Right ventricle myocardium inferior (tissue), 1 donor: ENCODE measurements around the gene KRT31. TPM values are rescaled to one million over a fixed set of nuclear protein-coding genes. Genes with fewer than 3 reads are reported as not detected.
"Not testable (repeated sequence)": the region's sequence is repeated elsewhere in the genome, so short reads cannot be mapped to it uniquely, and the experiment has no call there.

Source experiments
- ATAC-seq: fragments of 200-7000 bp; cut with Tn5 transposase; one replicate; pipeline ENCODE4 v1.9.1; 2020; ENCODE audit warnings: mild to moderate bottlenecking, moderate library complexity
- DNase-seq: peaks from one replicate; pipeline ENCODE4 v3.0.0; 2021; ENCODE audit errors: missing footprints
- intact Hi-C: fragments of 100-400 bp; cut with DNase I; formaldehyde crosslinking; loops from one replicate; pipeline ENCODE4 v1.11.0; 2022
- long read RNA-seq: library from polyadenylated mRNA; unstranded; transcript quantifications from one replicate; pipeline ENCODE4 v2.0.0, GENCODE V29; 2021
- total RNA-seq: library from RNA; stranded (reverse); fragmentation: NEBNext Ultra II Directional; extraction: Animal tissue kit (Norgen Biotek cat#: 25700); gene quantifications from one replicate; pipeline ENCODE4 v1.2.1, GENCODE V29; 2021
- donor health status: DM: no; HTN: yes; CAD: no; lungs with severe emphysema.

The KRT31 gene
- not detected for total RNA-seq
- long read RNA-seq: 0 reads

- no peak for ATAC-seq
- intact Hi-C loops: no loop called here
- no peak for DNase-seq
Measured at GRCh38 chr17:41396996-41397660, at the start of gene KRT31. KRT31 (minus strand) TSS chr17:41397608; CDS start chr17:41397539, 69 bp downstream.

GRCh38 chr17:41446806-41447205, 49.4 kb upstream of the KRT31 start:
- intact Hi-C loops: no loop called here
- DNase-seq: no peak
- ATAC-seq: no peak

- intact Hi-C loops: no loop called here
- no peak for ATAC-seq
- DNase-seq: no peak
Measured at GRCh38 chr17:41444640-41445039, 47.2 kb upstream of the KRT31 start.

GRCh38 chr17:41444186-41444585, 46.8 kb upstream of the KRT31 start:
- intact Hi-C loops: no loop called here
- no peak for ATAC-seq
- DNase-seq: no peak

GRCh38 chr17:41442739-41443138, 45.3 kb upstream of the KRT31 start:
- DNase-seq: no peak
- ATAC-seq: no peak
- intact Hi-C loops: no loop called here

DNA sequence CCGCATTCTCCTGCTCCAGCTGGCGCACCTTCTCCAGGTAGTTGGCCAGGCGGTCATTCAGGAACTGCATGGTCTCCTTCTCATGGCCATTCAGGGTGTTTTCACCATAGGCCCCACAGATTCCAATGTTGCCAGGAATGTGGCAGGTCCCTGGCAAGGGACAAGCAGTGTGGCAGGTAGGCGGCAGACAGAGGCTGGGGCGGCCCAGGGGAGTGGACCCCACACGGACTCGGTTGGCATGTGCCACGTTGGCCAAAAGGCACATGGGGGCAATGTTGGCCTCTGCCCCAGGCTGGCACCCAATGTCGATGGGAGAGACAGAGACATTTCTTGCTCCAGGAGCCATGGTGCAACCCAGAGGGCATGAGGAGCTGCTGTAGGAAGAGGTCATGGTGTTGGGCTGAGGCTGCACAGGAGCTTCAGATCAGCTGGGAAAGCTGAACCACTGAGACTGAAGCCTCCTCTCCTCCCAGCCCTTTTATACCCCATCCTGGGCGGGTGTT, 43.2 kb upstream of the KRT31 start, which contains the start of gene KRT38:
KRT38 (minus strand) TSS at position 453 of the 503 bp plus-strand sequence; CDS start at position 391, 62 bp downstream.
- ATAC-seq (no peak), DNase-seq (no peak)
- intact Hi-C loops: no loop called here

GRCh38 chr17:41439375-41439774, 42.0 kb upstream of the KRT31 start:
- DNase-seq: no peak
- intact Hi-C loops: no loop called here
- no peak for ATAC-seq

- intact Hi-C loops: no loop called here
- DNase-seq (no peak), ATAC-seq (no peak)
Measured at GRCh38 chr17:41437769-41438168, 40.4 kb upstream of the KRT31 start.

- intact Hi-C loops: no loop called here
- DNase-seq (no peak), ATAC-seq (no peak)
Measured at GRCh38 chr17:41437254-41437653, 39.8 kb upstream of the KRT31 start.

DNA sequence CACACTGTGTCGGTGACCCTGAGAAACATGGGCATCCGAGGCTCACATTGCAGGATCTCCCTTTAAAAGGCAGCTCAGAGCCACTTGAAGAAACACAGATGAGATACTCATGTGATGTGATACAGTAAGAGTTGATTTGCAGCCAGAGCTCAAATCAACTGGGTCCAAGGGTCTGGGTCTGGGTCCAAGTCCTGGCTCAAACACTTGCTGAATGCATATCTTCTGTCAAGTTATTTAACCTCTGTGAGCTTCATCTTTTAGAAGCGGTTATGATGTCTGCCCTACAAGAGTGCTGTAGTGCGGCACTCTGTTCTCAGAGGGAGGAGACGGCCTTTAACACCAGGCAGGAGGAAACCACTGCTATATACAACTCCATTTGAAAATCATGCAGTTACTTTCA, 37.0 kb upstream of the KRT31 start:
- no peak for ATAC-seq
- DNase-seq: no peak
- intact Hi-C loops: no loop called here

GRCh38 chr17:41434005-41434404, 36.6 kb upstream of the KRT31 start:
- intact Hi-C loops: no loop called here
- no peak for ATAC-seq
- DNase-seq: no peak

- intact Hi-C loops: no loop called here
- ATAC-seq: no peak
- no peak for DNase-seq
Measured at GRCh38 chr17:41433586-41433985, 36.2 kb upstream of the KRT31 start.

DNA sequence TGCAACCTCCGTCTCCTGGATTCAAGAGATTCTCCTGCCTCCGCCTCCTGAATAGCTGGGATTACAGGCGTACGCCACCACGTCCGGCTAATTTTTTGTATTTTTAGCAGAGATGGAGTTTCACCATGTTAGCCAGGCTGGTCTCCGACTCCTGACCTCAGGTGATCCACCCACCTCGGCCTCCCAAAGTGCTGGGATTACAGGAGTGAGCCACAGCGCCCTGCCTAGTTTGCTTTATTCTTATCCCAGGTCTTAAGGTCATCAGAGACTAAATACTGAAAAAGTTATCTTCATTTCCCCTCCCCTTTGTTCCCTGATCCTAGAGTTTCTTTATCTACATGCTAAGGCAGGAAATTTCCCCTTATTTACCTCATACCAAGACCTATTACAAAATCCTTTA, 33.0 kb upstream of the KRT31 start:
- ATAC-seq, intact Hi-C loops, DNase-seq: not testable (repeated sequence)

DNA sequence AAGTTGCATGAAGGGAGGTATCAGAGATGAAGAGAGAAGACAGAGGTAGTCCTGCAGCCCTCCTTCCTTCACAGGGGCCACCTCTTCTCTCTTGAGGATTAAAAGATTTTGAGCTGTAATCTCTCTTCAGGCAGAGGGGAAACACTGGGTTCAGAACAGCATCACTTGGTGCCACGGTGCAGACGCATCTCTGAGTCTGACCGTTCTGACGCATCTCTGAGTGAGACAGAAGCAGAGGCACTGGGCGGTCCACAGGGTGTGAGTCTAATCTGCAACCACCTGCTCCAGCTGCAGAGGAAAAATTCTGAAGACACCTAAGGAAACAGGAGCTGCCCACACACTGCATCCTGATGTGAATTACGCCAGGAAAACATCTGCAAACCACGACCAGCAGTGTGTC, 32.3 kb upstream of the KRT31 start:
- ATAC-seq (no peak), DNase-seq (no peak)
- intact Hi-C loops: no loop called here

DNA sequence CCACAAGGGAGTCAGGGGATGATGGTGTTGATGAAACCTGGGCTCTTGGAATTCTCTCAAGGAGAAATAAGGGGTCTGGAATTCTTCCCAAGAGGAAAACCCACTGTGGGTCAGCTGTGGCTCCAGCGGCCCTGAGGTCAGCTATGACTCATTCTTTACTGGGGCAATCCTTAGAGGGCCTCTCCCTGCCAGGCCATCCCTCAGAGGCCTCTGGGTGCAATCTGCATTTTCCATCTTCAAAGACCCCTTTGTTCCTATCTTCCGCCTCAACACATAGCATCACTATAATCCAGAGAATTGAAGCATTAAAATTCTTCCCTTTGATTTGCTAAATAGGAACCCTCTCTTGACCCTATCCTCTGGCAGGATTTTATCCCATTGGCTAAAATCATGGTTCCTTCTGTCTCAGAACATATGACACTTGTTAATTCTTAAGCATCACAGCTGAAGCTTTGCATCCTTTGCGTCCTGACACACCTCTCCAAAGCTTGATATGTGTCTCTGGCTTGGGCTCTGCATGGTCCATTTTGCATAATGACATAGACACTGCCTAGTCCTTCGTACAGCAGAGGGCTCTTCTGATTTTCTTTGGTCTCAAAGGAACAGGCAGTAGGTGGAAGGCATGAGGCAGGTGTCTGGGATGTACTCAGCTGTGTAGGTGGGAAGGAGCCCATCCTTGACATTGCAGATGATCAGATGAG, 31.3 kb upstream of the KRT31 start:
- ATAC-seq: no peak
- intact Hi-C loops: no loop called here
- DNase-seq: no peak

GRCh38 chr17:41424111-41424635, 26.8 kb upstream of the KRT31 start, which contains the start of gene KRT37:
KRT37 (minus strand) TSS chr17:41424585; CDS start chr17:41424523, 62 bp downstream.
- no peak for ATAC-seq
- DNase-seq: no peak
- intact Hi-C loops: no loop called here

DNA sequence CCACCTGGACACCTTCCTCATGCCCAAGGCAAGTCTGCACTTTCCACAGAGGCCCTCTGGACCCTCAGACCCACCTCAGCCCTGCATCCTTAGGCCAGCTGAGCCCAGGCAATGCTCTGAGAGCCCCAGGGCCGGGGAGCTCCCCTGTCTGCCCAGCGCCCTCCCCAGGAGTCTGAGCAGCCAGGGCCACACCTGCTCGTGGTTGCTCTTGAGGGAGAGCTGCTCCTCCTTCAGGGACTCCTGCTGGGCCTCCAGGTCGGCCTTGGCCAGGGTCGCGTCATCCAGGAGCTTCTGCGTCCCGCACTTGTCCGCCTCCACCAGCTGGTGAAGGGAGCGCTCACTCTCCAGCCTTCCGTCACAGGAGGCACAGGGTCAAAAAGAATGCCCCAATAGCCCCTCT, 25.2 kb upstream of the KRT31 start:
- ATAC-seq, DNase-seq, intact Hi-C loops: not testable (repeated sequence)

GRCh38 chr17:41421617-41422016, 24.2 kb upstream of the KRT31 start:
- no peak for DNase-seq
- ATAC-seq: no peak
- intact Hi-C loops: no loop called here

- ATAC-seq: no peak
- no peak for DNase-seq
- intact Hi-C loops: no loop called here
Measured at GRCh38 chr17:41421116-41421515, 23.7 kb upstream of the KRT31 start.

DNA sequence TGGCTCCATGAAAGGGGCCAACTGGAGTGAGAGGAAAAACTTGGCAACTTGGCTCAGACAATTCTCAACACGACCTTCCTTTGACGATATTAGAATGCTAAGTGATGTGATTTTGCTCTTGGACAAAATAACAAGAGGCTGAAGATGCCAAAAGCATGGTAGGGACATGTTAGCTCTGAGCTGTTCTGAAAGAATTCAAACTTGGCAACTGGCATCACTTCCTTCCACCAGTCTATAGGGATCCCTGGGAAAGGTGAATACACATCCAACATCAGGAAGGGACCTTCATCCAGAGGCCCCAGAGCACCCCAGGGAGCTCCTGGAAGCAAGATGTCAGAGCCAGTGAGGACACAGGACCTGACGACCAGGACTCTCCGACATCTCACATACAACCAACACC, 22.7 kb upstream of the KRT31 start:
- no peak for DNase-seq
- no peak for ATAC-seq
- intact Hi-C loops: no loop called here
